ENCODE measurements around the gene ERI3.
A peak's percentile ranks its signal among the peaks of the same experiment; 100 is the strongest.

The ERI3 gene, protein sequence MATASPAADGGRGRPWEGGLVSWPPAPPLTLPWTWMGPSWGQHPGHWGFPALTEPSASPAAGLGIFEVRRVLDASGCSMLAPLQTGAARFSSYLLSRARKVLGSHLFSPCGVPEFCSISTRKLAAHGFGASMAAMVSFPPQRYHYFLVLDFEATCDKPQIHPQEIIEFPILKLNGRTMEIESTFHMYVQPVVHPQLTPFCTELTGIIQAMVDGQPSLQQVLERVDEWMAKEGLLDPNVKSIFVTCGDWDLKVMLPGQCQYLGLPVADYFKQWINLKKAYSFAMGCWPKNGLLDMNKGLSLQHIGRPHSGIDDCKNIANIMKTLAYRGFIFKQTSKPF

DNA sequence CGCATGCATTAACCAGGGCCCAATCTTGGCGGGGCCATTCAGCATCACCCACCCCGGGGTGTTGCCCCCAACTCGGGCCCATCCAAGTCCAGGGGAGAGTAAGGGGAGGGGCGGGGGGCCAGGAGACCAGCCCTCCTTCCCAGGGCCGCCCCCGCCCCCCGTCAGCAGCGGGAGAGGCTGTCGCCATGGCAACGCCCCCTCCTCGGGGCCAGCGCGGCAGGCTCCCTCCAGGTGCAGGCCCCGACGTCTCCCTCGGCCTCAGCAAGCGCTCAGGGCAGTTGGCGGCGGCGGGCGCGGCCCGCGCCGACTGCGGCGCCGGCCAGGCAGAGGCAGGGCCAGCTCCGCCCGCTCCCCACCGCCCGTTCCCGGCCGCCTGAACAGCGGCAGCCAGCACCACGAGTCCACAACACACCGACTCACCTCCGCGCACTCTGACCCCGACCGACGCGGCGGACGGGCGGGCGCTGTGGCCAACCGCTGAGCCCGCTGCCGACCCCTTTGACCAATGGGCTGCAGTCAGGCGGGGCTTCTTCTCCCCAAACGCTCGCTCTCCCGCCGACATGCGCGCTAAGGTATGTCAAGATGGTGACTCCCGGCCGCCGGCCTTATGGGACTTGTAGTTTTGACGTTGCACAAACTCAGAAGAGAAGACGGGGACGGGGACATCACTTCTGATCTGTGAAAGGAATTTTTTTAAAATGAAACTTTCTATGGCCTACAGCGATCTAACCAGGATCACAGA lies at the start of gene ERI3:
ERI3 (minus strand) TSS at position 418 of the 742 bp plus-strand sequence; CDS start at position 187, 231 bp downstream.
- DNase-seq: peak; percentile 97

DNA sequence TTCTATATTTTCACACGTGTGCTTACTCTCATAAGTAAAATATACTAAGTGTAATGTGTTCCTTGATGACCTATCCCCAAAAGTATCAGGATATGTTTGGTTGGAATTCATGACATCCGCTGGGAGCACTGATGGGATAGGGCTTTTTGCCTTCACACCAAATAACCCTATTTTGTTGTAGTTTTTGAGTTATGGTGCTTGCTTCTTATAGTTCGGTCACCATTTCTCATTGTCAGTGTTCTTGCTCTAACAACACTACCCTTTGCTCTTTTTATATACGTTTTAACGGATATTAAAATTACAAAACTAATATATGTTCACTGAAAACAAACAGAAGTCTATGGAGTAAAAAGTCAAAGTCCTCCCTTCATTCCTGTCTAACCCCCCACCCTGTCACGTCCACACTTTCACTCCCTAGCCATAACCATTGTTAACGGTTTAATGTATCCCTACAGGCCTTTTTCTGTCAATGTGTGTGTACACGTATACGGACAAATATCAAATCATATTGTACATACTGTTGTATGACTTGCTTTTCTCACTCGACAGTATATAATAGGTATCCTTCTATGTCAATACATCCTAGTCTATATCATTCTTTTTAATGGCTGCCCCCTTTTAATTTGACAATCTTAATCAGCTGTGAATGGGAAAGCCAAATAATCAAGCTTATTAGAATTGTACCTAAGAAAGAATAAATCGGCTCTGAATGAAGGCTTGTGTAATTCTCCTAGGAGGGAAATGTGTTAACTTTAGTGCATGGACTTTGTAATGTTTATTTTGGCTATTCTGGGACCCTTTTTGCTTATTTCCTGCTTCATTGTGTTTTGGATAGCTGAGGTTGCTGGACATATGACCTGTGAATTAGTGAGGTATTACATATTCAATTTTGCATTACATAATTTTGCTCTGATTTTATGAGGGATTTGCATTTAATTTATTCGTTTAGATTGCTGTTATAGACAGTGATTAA lies 46.5 kb upstream of the ERI3 start:
- DNase-seq: no peak

DNA sequence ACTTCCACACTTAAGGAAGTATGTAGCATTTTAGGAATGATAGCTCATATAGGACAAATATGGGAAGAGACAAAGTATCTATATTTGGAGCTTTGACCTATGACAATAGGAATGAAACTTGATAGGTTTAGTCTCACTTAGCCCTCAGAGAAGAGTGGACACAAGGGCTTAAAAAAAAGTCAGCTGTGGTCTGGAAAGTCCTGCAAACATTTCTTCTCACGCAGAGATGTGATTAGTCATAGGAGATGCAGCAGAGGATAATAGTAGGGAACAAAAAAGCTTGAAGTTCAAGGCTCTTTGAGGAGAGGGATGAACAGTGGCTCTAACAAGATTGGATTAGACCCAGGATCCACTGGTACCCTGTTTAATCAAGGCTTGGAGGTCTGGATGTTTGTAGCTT lies 35.2 kb upstream of the ERI3 start:
- DNase-seq: peak; percentile 93

DNA sequence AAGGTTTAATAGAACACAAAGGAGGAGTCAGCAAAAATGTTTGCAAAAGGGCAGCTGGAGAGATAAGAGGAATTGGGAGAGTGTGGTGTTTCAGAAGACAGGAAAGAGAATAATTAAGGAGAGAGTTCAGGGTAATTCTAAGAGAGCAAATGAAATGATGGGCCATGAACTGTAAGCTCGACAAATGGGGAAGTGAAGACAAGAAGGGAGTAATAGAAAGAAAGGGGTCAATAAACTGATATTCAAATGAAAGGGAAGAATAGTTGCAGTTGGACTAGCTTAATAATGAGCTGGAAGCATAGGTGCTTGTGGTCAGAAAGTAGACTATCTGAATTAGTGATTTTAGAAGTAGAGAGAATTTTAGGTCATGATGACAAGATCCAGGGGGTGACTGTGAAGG lies 34.4 kb upstream of the ERI3 start:
- DNase-seq: no peak

DNA sequence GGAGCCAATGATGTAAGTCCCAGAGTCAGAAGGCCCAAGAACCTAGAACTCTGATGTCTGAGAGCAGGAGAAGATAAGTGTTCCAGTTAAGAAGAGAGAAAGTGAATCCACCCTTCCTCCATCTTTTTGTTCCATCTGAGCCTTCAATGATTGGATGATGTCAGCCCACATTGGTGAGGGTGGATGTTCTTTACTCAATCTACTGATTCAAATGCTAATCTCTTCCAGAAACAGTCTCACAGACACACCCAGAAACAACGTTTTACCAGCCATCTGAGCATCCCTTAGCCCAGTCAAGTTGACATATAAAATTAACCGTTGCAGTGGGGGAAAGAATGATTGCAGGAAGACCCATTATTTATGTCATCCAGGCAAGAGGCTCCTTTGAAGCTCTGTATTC lies 33.5 kb upstream of the ERI3 start:
- no peak for DNase-seq

DNA sequence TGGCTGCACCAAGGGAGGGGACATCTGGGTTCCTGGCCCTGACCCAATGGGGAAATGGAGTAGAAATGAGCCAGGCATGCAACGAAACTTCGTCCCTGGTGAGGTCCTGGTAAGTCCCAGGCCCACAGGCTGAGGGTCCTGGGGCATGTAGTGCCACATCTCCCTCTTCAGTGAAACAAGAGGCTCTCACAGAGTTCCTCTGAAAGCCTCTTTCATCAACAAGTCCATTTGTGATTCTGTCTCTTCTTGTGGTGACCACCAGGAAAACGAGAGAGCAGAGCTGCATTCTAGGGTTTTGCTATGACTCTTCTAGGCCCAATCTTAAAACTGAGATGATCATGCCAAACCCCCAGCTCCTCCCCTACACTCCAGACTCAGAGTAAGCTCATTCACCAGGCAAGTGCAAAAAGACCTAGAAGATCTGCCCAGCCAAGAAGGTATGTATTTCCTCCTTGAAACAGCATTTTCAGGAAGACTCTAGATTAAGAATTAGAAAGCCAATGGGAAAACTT lies 25.7 kb upstream of the ERI3 start:
- no peak for DNase-seq

DNA sequence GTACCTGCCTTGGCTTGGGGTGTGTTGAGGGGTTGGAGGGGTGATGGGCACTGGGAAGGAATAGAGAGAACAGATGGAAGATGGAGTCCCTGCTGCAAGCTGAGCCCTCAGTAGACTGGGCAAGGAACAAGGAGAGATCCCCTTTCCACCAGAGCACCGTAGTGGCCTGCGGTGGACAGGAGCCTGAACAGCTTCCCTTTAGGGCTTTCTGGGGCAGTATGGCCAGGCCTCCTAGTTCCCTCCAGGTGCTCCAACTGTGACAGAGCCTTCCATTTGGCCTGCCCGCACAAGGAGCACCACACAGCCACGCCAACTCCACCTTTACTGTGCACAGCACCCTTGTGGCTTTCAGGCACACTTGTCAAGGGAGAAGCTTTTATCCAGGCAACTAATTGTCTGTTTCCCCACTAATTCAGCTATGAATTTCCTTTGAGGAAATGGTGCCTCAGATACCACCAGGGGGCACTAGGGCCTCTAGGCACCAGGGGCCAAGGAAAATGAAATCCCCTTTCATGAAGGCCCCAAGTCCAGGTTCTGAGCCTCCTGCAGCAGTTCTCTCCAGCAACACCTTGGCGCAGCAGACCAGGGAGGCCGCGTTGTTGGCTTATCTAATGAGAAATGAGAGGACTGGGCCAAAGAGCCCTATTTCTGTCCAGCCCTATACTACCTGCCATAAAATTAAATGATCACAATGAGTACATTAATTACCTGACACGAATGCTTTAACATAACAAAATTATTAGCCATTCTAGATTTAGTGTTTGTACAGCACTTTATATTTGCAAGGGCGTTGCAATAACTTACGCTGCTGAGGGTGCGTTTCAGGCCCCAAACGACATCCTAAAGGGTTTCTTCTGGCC lies 23.1 kb upstream of the ERI3 start:
- DNase-seq: peak; percentile 63

DNA sequence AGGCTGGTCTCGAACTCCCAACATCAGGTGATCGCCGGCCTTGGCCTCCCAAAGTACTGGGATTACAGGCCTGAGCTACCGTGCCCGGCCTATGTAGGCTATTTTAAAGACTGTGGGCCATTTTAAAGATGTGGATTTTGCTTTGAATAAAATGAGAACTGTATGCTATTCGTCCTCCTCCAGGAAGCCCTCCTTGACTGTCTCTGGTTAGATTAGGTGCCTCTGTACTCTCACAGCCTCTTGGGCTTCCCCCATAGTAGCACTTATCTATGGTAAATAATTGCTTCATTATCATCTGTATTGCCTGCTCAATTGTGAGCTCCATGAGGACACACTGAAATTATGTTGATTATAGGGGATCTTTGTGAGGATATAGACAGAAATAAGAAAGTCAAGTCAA lies 20.5 kb upstream of the ERI3 start:
- DNase-seq: no peak

DNA sequence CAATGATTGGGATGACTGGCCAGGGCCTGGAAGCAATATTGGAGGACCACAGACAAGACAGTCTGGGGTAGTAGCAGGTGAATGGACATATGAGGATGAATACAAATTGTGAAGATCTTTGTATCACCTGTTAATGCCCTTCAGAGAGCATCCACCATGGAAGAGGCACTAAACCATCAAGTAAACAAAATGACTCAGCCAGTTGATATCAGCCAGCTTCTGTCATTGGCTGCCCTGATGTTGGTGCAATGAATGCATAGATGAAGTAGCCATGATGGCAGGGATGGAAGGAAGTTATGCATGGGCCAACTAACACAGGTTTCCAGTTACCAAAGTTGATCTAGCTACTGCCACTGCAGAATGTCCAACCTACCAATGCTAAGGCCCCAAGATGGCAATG lies 16.1 kb upstream of the ERI3 start:
- no peak for DNase-seq

DNA sequence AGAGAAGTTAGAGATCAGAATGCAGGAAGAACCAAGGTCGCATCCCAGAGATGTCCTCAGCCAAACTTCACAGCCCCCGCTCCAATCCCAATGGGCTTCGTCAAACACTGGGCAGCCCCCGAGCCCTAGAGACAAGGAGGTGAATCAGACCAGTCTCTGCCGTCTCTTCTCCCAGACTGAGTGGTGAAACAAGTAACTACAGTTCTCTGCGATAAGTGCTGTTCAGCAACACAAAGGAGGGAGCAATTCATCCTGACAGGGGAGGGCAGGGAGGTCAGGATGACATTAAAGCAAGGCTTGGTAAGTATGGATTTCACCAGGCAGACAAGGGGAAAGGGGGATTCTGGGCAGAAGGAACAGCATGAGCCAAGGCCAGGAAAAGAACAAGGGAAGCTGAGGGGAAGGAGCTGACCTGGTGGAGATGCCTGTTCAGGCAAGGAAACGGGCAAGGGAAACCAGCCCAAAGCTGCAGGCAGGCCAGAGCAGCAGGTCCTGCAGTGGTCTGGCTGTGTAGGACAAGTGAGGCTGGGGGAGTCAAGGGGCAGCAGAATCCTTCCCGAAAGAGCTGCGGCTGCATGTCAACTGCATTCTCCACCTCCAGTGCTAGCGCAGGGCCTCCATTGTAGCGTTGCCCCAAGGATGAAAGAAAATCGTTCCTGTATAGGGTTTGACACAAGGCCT lies 13.6 kb upstream of the ERI3 start:
- DNase-seq: no peak

DNA sequence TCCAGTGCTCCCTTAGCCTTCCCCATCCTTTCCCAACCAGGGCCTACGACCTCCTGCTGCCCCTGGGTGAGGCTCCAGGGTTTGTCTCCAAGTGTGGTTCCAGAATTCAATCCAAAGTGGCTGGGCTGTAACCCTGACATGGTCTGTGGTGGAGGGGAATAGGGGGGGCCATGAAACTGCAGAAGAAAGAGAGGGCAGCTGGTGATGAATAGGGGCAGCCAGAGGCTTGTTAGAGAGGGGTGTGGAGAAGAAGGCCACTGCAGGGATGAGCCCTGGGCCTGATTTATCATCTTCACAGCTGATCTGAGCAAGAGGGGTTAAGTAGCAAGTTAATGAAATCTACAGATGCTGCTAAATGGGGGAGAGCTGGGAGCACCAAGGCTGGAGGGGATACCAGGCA lies 12.9 kb upstream of the ERI3 start:
- DNase-seq: no peak

DNA sequence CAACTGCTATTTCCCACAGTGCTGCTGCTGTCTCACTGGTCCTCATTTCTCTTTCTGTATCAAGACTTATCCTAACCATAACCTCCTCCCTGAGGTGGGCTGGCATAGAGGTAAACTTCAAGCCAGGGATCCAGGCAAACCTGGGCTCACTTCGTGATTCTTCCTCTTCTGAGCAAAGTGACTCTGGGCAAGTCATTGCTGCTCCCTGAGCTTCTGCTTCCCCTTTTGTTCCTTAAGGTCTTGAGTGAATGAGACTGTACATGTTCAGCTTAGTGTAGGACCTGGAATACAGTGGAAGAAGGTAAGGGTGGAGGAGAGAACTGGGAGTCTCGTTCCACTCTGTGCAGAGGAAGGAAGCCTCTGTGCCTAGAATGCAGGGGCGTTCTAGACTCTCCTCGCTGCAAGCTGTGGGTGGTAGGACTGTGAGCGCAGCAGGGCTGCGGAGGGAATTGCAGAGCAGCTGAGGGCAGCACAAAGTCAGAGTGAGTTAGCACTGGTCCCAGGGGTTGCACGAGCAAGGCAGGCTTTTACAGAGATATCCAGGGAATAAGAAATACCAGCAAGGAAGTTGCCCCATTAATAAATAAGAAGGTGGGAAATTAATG lies 11.4 kb upstream of the ERI3 start:
- no peak for DNase-seq

DNA sequence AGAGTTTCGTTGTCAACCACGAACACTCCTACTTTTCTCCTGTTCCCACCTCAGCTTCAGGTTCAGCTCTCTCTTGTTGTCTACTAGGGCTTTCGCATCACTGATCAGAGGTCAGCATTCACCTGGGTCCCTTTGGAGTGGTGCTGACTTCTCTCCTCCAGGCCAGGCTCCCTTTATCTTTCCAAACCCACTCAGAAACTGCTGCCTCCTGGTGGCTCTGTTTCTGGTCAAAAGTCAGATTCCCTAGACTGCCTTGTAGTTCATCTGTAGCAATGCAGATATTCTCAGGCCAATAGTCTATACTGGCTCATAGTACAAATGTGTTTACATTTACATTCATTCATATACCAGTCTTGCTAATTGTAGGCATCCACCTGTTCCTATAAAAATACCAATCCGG lies 6.4 kb upstream of the ERI3 start:
- no peak for DNase-seq

DNA sequence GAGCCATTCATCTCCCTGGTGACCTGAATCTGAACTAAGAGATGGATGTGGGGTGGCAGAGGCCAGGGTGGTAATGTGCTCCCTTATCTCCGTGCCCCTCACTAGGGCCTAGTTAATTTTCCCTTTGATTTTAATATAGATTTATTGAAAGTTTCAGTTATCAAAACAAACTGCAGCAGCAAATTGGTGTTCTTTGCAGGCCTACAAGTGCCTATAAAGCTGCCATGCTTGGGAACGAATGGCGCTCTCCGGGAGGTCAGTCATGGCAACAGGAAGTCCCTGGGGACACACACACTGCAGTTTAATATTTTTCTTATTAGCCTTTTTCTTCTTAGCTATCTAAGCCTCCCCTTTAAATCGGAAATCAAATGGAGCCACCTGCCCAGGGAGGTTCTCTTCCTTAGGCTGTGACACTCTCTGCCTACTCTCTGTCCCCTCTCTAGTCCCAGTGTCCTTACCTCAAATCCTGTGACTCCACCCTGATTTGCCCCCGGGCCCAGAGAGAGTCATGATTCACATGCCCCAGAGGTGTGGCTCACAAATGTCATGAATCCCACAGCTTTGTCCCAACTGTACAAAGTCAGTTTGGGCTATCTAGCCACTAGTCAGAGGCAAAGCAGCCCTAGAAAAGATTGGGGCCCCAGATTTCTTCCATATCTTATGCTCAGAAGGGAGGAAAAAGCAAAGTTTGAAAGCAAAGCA lies 4.3 kb upstream of the ERI3 start:
- peak; percentile 18 for DNase-seq

DNA sequence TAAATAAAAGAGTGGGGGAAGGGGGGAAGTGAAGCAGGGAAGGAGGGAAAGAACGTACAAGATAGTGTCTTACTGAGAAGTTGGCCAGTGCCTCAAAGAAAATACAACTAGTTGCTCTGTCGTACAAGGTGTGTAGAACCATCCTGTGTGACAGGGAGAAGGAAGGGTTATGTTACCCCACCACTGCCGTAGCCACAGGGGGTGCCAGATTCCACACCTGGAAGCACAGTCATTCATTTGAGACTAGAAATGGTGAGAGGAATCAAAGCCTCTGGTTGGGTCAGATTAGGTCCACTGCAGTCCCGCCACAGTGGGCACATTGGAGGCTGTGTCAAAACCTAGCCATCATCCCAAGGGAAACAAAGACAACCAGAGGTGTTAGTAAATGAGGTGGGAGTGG lies 2.7 kb upstream of the ERI3 start:
- no peak for DNase-seq

DNA sequence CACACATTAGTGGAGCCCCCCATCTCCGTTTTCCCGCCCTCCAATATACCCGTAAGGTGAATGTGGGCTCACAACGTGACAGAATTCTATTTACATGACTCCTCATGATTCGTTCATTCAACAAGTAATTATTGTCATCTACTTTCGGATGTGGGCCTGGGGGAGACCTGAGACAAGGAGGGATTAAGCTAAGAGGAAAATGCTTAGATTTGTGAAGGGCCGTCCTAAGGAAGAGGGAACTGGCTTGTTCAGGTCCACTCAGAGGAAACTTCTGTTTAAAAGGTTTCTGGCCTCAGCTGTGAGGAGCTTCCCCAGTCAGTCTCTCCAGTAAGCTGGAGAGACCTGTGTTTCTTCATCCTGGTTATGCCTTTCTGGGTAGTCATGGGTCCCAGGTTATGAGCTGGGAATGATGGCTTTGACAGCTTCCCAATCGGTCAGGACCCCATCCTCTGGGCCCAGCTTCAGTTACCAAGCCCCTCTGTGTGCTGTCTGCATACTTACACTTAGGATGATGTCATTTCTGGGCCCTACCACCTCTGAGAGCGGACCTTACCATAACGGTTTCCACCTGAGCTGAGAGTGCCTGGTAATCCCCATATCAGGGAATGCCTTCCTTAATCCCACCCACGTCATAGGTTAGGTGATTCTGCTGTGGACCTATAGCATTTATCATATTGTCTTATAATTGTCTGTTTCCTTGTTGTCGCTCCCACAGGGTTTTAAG lies 687 bp upstream of the ERI3 start:
- DNase-seq: no peak

DNA sequence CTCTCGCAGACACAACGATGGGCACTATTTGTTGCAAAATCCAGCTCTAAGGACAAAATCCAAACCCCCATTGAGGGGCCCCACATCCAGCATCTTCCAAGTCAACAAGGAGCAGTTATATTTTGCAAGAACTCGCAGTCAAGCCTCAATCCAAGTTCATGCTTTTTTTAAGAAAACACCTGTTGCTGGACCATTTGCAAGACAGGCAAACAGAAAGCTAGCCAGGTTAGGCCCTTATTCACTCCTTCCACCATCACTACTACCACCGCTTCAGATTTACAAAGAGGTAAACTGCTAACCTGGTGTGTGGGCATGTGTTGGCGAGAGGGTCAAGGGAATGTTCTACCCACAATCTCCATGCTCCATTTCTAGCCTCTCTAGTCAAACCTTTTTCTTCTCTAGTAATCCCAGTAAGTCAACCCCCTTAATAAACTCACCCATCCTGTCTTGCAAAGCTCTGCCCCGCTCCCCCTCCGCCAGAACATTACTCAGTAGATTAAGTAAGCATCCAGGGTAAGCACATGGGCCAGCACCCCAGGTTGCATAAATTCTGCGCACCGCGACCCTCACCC lies 703 bp downstream of the ERI3 start:
- DNase-seq: peak; percentile 18

DNA sequence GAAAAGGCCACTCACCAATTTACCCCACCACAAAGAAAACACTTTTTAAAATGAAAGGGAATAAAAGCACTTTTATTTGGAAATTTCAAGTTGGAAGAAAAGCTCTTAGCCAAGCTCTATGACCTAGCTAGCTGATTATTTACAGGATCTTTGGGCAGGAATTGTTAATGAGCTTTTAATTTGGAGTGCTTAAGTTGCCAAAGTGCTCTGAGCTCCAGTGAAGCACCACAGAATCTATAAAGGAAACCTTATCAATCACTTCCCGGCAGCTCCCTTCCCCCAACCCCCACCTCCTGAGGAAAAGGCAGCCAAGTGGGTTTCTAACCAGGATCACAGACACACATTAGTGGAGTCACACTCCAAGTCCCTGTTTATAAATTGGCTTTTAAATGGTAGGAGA lies 1.5 kb downstream of the ERI3 start:
- no peak for DNase-seq

DNA sequence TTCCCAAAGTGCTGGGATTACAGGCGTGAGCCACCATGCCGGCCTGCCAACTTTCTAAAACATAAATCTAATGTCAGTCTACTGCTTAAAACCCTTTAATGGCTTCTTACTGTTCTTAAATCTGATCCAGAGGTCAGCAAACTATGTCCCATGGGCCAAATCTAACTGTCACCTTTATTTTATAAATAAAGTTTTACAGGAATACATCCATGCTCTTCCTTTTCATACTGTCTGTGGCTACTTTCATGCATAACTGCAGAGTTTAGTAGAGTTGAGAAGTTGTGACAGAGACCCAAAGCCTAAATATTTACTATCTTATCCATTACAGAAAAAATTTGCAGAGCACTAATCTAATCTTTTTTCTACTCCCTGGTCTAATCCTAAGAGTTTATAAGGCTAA lies 3.8 kb downstream of the ERI3 start:
- no peak for DNase-seq

Measured in EL (cell line).